OCI-LY7 (cell line): ENCODE data around the gene CLTCL1.
"Not testable (repeated sequence)": the region's sequence is repeated elsewhere in the genome, so short reads cannot be mapped to it uniquely, and the experiment has no call there.

ENCODE experiments used
- EZH2phosphoT487 ChIP-seq: fragments of 200-600 bp; sonication (generic); IDR thresholded peaks from 2 replicates; pipeline ENCODE4 v1.6.1; 2018; ENCODE audit warnings: low read depth, borderline replicate concordance, mild to moderate bottlenecking, mixed run types, antibody characterized with exemption, low read length, moderate library complexity, mixed read lengths
- TF ChIP-seq, protein P1 (sequence below): fragments of 200-600 bp; sonication (generic); conservative IDR thresholded peaks from 2 replicates; pipeline ENCODE4 v1.5.1; 2014; ENCODE audit warnings: mild to moderate bottlenecking, antibody characterized with exemption, low read length, moderate library complexity, mixed read lengths

DNA sequence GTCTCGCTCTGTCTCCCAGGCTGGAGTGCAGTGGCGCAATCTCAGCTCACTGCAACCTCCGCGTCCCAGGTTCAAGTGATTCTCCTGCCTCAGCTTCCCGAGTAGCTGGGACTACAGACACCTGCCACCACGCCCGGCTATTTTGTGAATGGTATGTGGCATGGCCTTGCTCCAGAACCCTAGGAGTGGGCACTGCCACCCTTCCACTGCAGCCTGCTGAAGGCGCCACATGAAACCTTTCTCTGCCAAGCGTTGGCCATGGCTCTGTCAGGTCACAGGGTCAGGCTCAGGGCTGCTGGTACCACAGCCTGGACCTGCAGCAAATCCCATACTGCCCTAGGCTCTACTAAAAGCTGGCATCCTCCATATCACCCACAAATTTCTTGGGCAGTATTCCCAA is 135.4 kb downstream of the CLTCL1 start:
- TF ChIP-seq, protein P1, sequence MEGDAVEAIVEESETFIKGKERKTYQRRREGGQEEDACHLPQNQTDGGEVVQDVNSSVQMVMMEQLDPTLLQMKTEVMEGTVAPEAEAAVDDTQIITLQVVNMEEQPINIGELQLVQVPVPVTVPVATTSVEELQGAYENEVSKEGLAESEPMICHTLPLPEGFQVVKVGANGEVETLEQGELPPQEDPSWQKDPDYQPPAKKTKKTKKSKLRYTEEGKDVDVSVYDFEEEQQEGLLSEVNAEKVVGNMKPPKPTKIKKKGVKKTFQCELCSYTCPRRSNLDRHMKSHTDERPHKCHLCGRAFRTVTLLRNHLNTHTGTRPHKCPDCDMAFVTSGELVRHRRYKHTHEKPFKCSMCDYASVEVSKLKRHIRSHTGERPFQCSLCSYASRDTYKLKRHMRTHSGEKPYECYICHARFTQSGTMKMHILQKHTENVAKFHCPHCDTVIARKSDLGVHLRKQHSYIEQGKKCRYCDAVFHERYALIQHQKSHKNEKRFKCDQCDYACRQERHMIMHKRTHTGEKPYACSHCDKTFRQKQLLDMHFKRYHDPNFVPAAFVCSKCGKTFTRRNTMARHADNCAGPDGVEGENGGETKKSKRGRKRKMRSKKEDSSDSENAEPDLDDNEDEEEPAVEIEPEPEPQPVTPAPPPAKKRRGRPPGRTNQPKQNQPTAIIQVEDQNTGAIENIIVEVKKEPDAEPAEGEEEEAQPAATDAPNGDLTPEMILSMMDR: not testable (repeated sequence)
- not testable (repeated sequence) for TF ChIP-seq EZH2phosphoT487
